Mesendoderm (in vitro differentiated cells): ENCODE data around the gene IDH3G.

ENCODE experiments used
- DNase-seq: peaks from one replicate; pipeline ENCODE4 v3.0.0; 2013
- H2AK5ac ChIP-seq: 2 replicates; pipeline ENCODE4 v1.6.1; 2013; ENCODE audit warnings: low read length, inconsistent platforms
- H2BK120ac ChIP-seq: 2 replicates; pipeline ENCODE4 v1.6.1; 2013; ENCODE audit warnings: low read depth, mild to moderate bottlenecking, low read length, moderate library complexity, mixed read lengths
- H2BK15ac ChIP-seq: replicated peaks from 2 replicates; pipeline ENCODE4 v1.6.1; 2013; ENCODE audit warnings: low read depth, mild to moderate bottlenecking, moderate library complexity
- H2BK5ac ChIP-seq: 2 replicates; pipeline ENCODE4 v1.6.1; 2013; ENCODE audit warnings: low read length, inconsistent platforms
- H3K18ac ChIP-seq: 2 replicates; pipeline ENCODE4 v1.6.1; 2013; ENCODE audit warnings: mild to moderate bottlenecking, low read length, mixed read lengths
- H3K23ac ChIP-seq: one replicate; pipeline ENCODE4 v1.6.1; 2013; ENCODE audit warnings: low read length
- H3K27ac ChIP-seq: 2 replicates; pipeline ENCODE4 v1.5.1; 2013; ENCODE audit warnings: low read depth, mild to moderate bottlenecking, inconsistent platforms, low read length, moderate library complexity
- H3K27me3 ChIP-seq: 2 replicates; pipeline ENCODE4 v1.6.1; 2013; ENCODE audit warnings: low read length, control low read depth, mild to moderate bottlenecking, inconsistent platforms; ENCODE audit not compliant: insufficient read depth, poor library complexity
- H3K36me3 ChIP-seq: 2 replicates; pipeline ENCODE4 v1.6.1; 2013; ENCODE audit warnings: low read length, inconsistent platforms; ENCODE audit not compliant: control insufficient read depth, insufficient read depth
- H3K4ac ChIP-seq: one replicate; pipeline ENCODE4 v1.6.1; 2013; ENCODE audit warnings: low read depth, mild to moderate bottlenecking, low read length, moderate library complexity
- H3K4me1 ChIP-seq: 2 replicates; pipeline ENCODE4 v1.6.1; 2013; ENCODE audit warnings: low read depth, low read length, inconsistent platforms; ENCODE audit not compliant: control insufficient read depth
- H3K4me2 ChIP-seq: 2 replicates; pipeline ENCODE4 v1.6.1; 2013; ENCODE audit warnings: low read length
- H3K4me3 ChIP-seq: 2 replicates; pipeline ENCODE4 v1.5.1; 2013; ENCODE audit warnings: mild to moderate bottlenecking, low read length
- H3K56ac ChIP-seq: one replicate; pipeline ENCODE4 v1.6.1; 2013; ENCODE audit warnings: low read length
- H3K79me1 ChIP-seq: 2 replicates; pipeline ENCODE4 v1.6.1; 2013; ENCODE audit warnings: low read length, inconsistent platforms
- H3K79me2 ChIP-seq: 2 replicates; pipeline ENCODE4 v1.6.1; 2013; ENCODE audit warnings: mild to moderate bottlenecking, low read length; ENCODE audit not compliant: control insufficient read depth, insufficient read depth
- H3K9ac ChIP-seq: 2 replicates; pipeline ENCODE4 v1.6.1; 2013; ENCODE audit warnings: low read length, inconsistent platforms
- H4K5ac ChIP-seq: one replicate; pipeline ENCODE4 v1.6.1; 2013; ENCODE audit warnings: low read length
- H4K8ac ChIP-seq: one replicate; pipeline ENCODE4 v1.6.1; 2013; ENCODE audit warnings: low read depth, mild to moderate bottlenecking, control low read depth, low read length, moderate library complexity
- WGBS: extraction: QIAGEN DNeasy Blood & Tissue Kit; methylation state at CpG from one replicate; pipeline ENCODE4 v1.1.7; 2013; ENCODE audit warnings: low lambda C conversion rate, missing lambda C conversion rate; ENCODE audit not compliant: insufficient coverage; ENCODE audit errors: extremely low coverage; 5-methylcytosine and 5-hydroxymethylcytosine counted together

IDH3G gene

DNA sequence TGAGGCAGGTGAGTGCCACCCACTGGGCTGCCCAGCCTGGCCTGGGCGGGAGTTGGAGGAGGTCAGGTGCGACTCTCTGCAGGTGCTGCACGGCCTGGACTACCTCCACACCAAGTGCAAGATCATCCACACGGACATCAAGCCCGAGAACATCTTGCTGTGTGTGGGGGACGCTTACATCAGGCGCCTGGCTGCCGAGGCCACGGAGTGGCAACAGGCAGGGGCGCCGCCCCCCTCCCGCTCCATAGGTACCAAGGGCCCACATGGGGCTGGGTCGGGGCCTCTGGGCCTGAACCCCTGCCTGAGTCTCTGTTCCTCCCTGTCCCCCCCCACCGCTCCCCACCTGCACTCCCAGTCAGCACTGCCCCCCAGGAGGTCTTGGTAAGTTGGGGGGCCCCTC, 11.3 kb downstream of the IDH3G start:
- WGBS, result no CpG with 5 or more reads among the region's 14 CpGs
- no peak overlapping the region for H3K56ac ChIP-seq
- H3K79me1 ChIP-seq, result no peaks in the 10 kb centered on the region

GRCh38 chrX:153782313-153782712, 11.9 kb downstream of the IDH3G start:
- Histone ChIP-seq H3K4ac (no peak overlapping the region), H4K5ac (no peak overlapping the region), H2BK15ac (no peak overlapping the region), H3K4me2 (no peak overlapping the region), H3K23ac (no peak overlapping the region), H2AK5ac (no peak overlapping the region), H3K36me3 (no peaks in the 10 kb centered on the region), H3K4me3 (no peak overlapping the region), H2BK120ac (no peak overlapping the region), H2BK5ac (no peak overlapping the region), H4K8ac (no peak overlapping the region), H3K4me1 (no peaks in the 10 kb centered on the region), H3K79me1 (no peaks in the 10 kb centered on the region), H3K9ac (no peak overlapping the region), H3K27me3 (no peaks in the 10 kb centered on the region), H3K79me2 (no peaks in the 10 kb centered on the region), H3K27ac (no peak overlapping the region), H3K18ac (no peak overlapping the region), H3K56ac (no peak overlapping the region)
- no CpG with 5 or more reads among the region's 11 CpGs for WGBS
- DNase-seq, result peak; percentile 23

More for the DNA sequence above, 11.3 kb downstream of the IDH3G start:
- no peak overlapping the region for H3K9ac ChIP-seq
- no peak overlapping the region for H3K27ac ChIP-seq
- H4K8ac ChIP-seq, result no peak overlapping the region
- H3K27me3 ChIP-seq, result no peaks in the 10 kb centered on the region
- H3K4ac ChIP-seq, result no peak overlapping the region
- H3K4me2 ChIP-seq, result no peak overlapping the region
- H3K79me2 ChIP-seq, result no peaks in the 10 kb centered on the region
- no peak overlapping the region for H2BK5ac ChIP-seq
- no peak overlapping the region for H4K5ac ChIP-seq
- no peak overlapping the region for H2BK120ac ChIP-seq
- H2BK15ac ChIP-seq, result no peak overlapping the region
- no peak overlapping the region for H2AK5ac ChIP-seq
- no peak overlapping the region for H3K23ac ChIP-seq
- no peaks in the 10 kb centered on the region for H3K36me3 ChIP-seq
- no peak for DNase-seq
- no peak overlapping the region for H3K4me3 ChIP-seq
- no peaks in the 10 kb centered on the region for H3K4me1 ChIP-seq
- no peak overlapping the region for H3K18ac ChIP-seq

DNA sequence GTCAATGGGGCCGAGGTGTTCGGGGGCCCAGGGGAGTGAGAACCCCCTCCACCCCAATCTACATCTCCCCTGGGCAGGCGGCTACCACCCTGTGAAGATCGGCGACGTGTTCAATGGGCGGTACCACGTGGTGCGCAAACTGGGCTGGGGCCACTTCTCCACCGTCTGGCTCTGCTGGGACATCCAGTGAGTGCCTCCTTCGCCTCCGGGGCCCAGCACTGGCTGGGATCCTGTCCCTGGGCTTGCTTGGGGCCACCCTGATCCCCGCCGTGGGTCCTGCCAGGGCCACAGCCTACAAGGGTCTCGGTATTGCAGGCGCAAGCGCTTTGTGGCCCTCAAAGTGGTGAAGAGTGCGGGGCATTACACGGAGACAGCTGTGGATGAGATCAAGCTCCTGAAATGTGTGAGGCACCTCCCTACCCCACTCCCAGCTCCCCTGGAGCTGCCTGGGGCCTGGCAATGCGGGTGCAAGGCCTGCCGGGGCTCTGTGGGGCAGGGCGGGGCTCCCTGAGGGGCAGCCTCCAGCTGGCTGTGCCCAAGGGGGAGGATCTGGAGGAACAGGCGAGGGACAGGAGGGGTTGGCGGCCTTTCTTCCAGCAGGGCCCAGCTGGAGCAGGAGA, 12.6 kb downstream of the IDH3G start:
- WGBS, result no CpG with 5 or more reads among the region's 24 CpGs
- no peaks in the 10 kb centered on the region for H3K27me3 ChIP-seq
- H2BK5ac ChIP-seq, result no peak overlapping the region
- no peak overlapping the region for H2AK5ac ChIP-seq
- no peak overlapping the region for H3K4me3 ChIP-seq
- H2BK15ac ChIP-seq, result no peak overlapping the region
- no peak overlapping the region for H4K8ac ChIP-seq
- no peak overlapping the region for H2BK120ac ChIP-seq
- no peak overlapping the region for H3K23ac ChIP-seq
- DNase-seq, result no peak
- H3K4me1 ChIP-seq, result no peaks in the 10 kb centered on the region
- H3K79me2 ChIP-seq, result no peaks in the 10 kb centered on the region
- H3K4me2 ChIP-seq, result no peak overlapping the region
- H3K56ac ChIP-seq, result no peak overlapping the region
- H3K18ac ChIP-seq, result no peak overlapping the region
- no peak overlapping the region for H3K9ac ChIP-seq
- no peak overlapping the region for H3K27ac ChIP-seq
- H3K36me3 ChIP-seq, result no peaks in the 10 kb centered on the region
- H4K5ac ChIP-seq, result no peak overlapping the region
- H3K4ac ChIP-seq, result no peak overlapping the region
- H3K79me1 ChIP-seq, result no peaks in the 10 kb centered on the region

- Histone ChIP-seq H3K56ac (no peak within 1 kb of the TSS), H3K79me2 (no peaks in the 10 kb centered on the region), H2BK15ac (no peak within 1 kb of the TSS), H3K9ac (no peak within 1 kb of the TSS), H3K18ac (no peak within 1 kb of the TSS), H3K4me3 (no peak within 1 kb of the TSS), H3K4ac (no peak within 1 kb of the TSS), H3K36me3 (no peaks in the 10 kb centered on the region), H3K4me2 (no peak within 1 kb of the TSS), H3K79me1 (no peaks in the 10 kb centered on the region), H2AK5ac (no peak within 1 kb of the TSS), H3K27me3 (no peaks in the 10 kb centered on the region), H2BK5ac (no peak within 1 kb of the TSS), H2BK120ac (no peak within 1 kb of the TSS), H4K5ac (no peak within 1 kb of the TSS), H3K23ac (no peak within 1 kb of the TSS), H4K8ac (no peak within 1 kb of the TSS), H3K27ac (no peak within 1 kb of the TSS), H3K4me1 (no peaks in the 10 kb centered on the region)
- WGBS, result no CpG with 5 or more reads among the region's 52 CpGs
- DNase-seq, result no peak
Measured at GRCh38 chrX:153780678-153781427, 13.3 kb downstream of the IDH3G start, which contains the start of gene SRPK3. TSS of gene SRPK3 (plus strand) at chrX:153781041. CDS start at chrX:153781087, 46 bp downstream.

DNA sequence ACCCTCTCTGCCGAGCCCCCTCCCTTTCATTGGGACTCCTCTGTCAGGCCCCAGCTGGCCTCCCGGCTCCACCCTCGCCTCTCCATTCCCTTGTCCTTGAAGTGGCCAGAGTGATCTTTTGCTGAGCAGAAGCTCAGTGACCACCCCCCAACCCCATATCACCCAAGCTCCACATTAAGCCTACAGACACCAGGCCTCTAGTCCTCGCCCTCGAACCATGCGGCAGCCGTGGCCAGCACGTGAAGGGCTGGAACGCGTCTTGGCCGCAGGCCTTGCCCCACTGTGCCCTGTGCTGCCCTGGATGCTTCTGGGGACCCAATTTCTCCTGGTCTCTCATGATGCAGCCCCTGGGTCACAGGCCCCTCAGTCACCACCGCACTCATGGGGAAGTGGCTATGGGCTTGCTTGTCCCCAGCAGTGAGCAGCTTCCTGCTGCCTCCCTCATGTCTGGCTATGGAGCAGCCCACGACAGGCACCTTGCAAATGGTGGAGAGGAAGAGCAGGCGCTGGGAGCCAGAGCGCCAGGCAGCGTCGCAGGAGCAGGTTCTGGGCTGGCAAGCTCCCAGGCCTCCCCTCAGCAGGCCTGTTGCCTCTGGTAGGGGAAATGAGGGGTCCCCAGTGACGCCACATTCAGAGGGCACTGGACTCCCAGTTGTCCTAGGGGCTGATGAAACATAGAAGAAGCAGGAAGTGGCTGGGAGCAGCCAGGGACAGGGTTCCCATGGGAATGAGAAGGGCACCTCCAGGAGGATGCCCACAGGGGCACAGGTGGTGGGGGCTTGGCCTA, 14.1 kb downstream of the IDH3G start:
- Histone ChIP-seq H4K5ac (no peak overlapping the region), H3K36me3 (no peaks in the 10 kb centered on the region), H3K18ac (no peak overlapping the region), H3K4me1 (no peaks in the 10 kb centered on the region), H3K23ac (no peak overlapping the region), H3K27me3 (no peaks in the 10 kb centered on the region), H3K9ac (no peak overlapping the region), H3K4ac (no peak overlapping the region), H3K56ac (no peak overlapping the region), H2BK120ac (no peak overlapping the region), H3K27ac (no peak overlapping the region), H4K8ac (no peak overlapping the region), H3K4me3 (no peak overlapping the region), H3K4me2 (no peak overlapping the region), H2AK5ac (no peak overlapping the region), H2BK5ac (no peak overlapping the region), H3K79me1 (no peaks in the 10 kb centered on the region), H3K79me2 (no peaks in the 10 kb centered on the region), H2BK15ac (no peak overlapping the region)
- DNase-seq, result no peak
- WGBS, result no CpG with 5 or more reads among the region's 18 CpGs
